ENCODE data around the gene GPR107.

GRCh38 chr9:130177898-130178805, 124.4 kb downstream of the GPR107 start:
- TF ChIP-seq CTCF (IDR thresholded peaks at IDR 0.05) (no peak), POLR2A (IDR thresholded peaks at IDR 0.05) (no peak)
